Tibial artery (tissue), 4 donors: Measurements from ENCODE around the gene UPK2.
"Not testable (repeated sequence)": the region's sequence is repeated elsewhere in the genome, so short reads cannot be mapped to it uniquely, and the experiment has no call there.

ENCODE experiments used
- DNase-seq, 2 donors: peaks; one replicate each; pipeline ENCODE4 v3.0.0-alpha.2; 2019
- H3K27ac ChIP-seq, 2 donors: fragments of 200-600 bp; sonication (generic) in 1 of 2; 1 replicate in 1 of 2; 2 replicates in 1 of 2; pipeline ENCODE4 v1.5.1; 2018 to 2019; ENCODE audit warnings: mild to moderate bottlenecking in 1 of 2
- H3K27me3 ChIP-seq, 2 donors: fragments of 200-600 bp; sonication (generic) in 1 of 2; one replicate each; pipeline versions ENCODE4 v1.5.1 to v1.6.0; 2016 to 2019
- H3K36me3 ChIP-seq, 3 donors: fragments of 200-600 bp; sonication (generic) in 2 of 3; one replicate each; pipeline ENCODE4 v1.5.1; 2016 to 2019; ENCODE audit warnings: mild to moderate bottlenecking in 2 of 3
- H3K4me1 ChIP-seq, 4 donors: fragments of 200-600 bp; sonication (generic) in 2 of 4; 1 replicate in 3 of 4; 2 replicates in 1 of 4; pipeline ENCODE4 v1.5.1; 2016 to 2019
- H3K4me3 ChIP-seq, 2 donors: fragments of 200-600 bp; sonication (generic) in 1 of 2; 1 replicate in 1 of 2; 2 replicates in 1 of 2; pipeline ENCODE4 v1.5.1; 2018 to 2019; ENCODE audit warnings: mild to moderate bottlenecking in 2 of 2
- H3K9me3 ChIP-seq, 3 donors: fragments of 200-600 bp; sonication (generic) in 1 of 3; one replicate each; pipeline ENCODE4 v1.5.1; 2016 to 2019
- intact Hi-C: fragments of 100-400 bp; cut with DNase I; formaldehyde crosslinking; loops from one replicate; pipeline ENCODE4 v1.15.0; 2023; ENCODE audit warnings: low total_unique reads
- TF ChIP-seq, protein P1 (sequence below), 2 experiments: fragments of 200-600 bp in 1 of 2; fragments of 450-650 bp in 1 of 2; IDR thresholded peaks; one replicate each; pipeline ENCODE4 v1.5.1; 2017 to 2019; ENCODE audit warnings: antibody characterized with exemption in 2 of 2, mild to moderate bottlenecking in 1 of 2, moderate library complexity in 1 of 2

The UPK2 gene

DNA sequence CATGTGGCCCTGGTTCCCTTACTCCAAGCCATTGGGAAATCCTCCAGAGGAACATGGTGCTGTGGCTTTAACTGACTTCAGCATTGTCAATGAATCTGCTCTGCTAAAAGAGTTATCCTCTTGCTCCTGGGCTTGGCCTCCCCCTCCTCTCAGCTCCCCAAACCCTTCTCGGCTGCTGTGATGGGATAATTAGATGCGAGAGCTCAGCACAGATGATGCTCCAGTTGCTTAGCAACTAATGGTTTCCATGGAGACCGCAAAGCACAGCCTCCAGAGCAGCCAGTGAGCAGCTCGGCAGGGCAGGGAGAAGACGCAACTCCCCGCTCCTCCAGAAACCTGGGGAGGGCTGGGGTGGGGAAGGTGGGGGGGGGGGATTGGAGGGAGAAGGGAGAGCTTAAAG, 2.8 kb upstream of the UPK2 start:
- H3K9me3 ChIP-seq: no peaks in the 10 kb centered on the region
- no peaks in the 10 kb centered on the region for H3K36me3 ChIP-seq
- H3K4me3 ChIP-seq: no peak overlapping the region
- no peaks in the 10 kb centered on the region for H3K4me1 ChIP-seq
- intact Hi-C loops: no loop called here
- no peak overlapping the region for H3K27ac ChIP-seq
- peaks cover 0 to 17% of the 10 kb centered on the region in 2 donors for H3K27me3 ChIP-seq
- TF ChIP-seq, protein P1, sequence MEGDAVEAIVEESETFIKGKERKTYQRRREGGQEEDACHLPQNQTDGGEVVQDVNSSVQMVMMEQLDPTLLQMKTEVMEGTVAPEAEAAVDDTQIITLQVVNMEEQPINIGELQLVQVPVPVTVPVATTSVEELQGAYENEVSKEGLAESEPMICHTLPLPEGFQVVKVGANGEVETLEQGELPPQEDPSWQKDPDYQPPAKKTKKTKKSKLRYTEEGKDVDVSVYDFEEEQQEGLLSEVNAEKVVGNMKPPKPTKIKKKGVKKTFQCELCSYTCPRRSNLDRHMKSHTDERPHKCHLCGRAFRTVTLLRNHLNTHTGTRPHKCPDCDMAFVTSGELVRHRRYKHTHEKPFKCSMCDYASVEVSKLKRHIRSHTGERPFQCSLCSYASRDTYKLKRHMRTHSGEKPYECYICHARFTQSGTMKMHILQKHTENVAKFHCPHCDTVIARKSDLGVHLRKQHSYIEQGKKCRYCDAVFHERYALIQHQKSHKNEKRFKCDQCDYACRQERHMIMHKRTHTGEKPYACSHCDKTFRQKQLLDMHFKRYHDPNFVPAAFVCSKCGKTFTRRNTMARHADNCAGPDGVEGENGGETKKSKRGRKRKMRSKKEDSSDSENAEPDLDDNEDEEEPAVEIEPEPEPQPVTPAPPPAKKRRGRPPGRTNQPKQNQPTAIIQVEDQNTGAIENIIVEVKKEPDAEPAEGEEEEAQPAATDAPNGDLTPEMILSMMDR (IDR thresholded peaks at IDR 0.05): no peak
- DNase-seq: no peak

DNA sequence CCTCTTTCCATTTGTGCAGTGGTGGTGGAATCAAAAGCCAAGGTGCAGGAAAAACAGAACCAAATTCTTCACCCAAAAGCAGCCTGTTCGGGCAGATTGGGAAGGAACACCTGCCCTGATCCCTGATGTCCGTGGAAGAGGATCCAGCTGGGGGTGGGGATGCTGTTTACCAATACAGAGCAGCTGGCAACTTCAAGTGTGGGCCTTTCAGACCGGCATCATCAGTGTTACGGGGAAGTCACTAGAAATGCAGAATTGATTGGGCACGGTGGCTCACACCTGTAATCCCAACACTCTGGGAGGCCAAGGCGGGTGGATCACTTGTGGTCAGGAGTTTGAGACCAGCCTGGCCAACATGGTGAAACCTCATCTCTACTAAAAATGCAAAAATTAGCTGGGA, 2.1 kb upstream of the UPK2 start:
- intact Hi-C loops, H3K9me3 ChIP-seq, H3K4me3 ChIP-seq, H3K36me3 ChIP-seq, H3K4me1 ChIP-seq, DNase-seq, H3K27ac ChIP-seq: not testable (repeated sequence)
- H3K27me3 ChIP-seq: peaks cover 0 to 17% of the 10 kb centered on the region in 2 donors

DNA sequence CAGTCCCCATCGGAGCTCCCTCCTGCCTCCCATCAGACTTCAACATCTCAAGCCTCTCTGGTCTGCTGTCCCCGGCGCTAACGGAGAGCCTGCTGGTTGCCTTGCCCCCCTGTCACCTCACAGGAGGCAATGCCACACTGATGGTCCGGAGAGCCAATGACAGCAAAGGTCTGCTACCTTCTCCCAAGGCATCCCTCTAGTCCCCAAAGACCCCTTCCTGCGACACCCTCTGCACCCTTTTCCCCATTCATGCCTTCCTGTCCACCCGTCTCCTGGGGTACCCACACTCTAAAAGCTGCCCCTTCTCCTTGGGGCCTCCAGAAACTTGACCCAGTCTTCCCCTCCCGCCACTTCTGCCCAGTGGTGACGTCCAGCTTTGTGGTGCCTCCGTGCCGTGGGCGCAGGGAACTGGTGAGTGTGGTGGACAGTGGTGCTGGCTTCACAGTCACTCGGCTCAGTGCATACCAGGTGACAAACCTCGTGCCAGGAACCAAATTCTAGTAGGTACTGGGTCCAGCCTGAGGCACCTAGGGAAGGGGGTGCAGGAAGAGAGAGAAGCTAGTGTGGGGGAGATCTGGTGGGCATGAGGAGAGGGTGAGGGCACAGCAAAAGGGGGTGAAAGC, 860 bp downstream of the UPK2 start:
- intact Hi-C loops: loop anchor here (1.0 to 2.0 kb wide), 2 partner anchors 51 to 268 kb away; no protein-coding TSS in a partner anchor
- no peaks in the 10 kb centered on the region for H3K4me1 ChIP-seq
- TF ChIP-seq, protein P1 (IDR thresholded peaks at IDR 0.05): no peak
- H3K27me3 ChIP-seq: peaks cover 0 to 25% of the 10 kb centered on the region in 2 donors
- no peaks in the 10 kb centered on the region for H3K36me3 ChIP-seq
- H3K27ac ChIP-seq: no peak overlapping the region
- no peak overlapping the region for H3K4me3 ChIP-seq
- DNase-seq: no peak
- H3K9me3 ChIP-seq: no peaks in the 10 kb centered on the region

DNA sequence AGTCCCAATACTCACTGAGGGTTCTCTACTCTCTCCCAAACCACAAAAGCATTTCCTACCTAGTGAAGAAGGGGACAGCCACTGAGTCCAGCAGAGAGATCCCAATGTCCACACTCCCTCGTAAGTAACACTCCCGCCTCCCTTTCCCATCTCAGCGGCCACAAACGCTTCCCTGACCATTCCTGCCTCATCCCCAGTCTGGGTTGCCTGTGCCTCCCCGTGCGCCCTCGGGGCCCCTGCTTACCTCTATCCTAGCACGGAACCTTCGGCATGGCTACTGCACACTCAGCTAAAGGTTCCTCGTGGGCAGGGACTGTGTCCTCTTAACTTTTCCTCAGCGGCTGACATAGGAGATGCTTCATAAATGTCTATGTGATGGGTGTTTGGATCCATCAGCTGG, 1.5 kb downstream of the UPK2 start:
- Histone ChIP-seq H3K4me1 (no peaks in the 10 kb centered on the region), H3K4me3 (no peak overlapping the region), H3K27ac (no peak overlapping the region), H3K36me3 (no peaks in the 10 kb centered on the region), H3K9me3 (no peaks in the 10 kb centered on the region), H3K27me3 (peaks cover 0 to 25% of the 10 kb centered on the region in 2 donors)
- TF ChIP-seq, protein P1 (IDR thresholded peaks at IDR 0.05): no peak
- intact Hi-C loops: loop anchor here (2.0 kb wide), 1 partner anchor 269 kb away; no protein-coding TSS in a partner anchor
- no peak for DNase-seq

DNA sequence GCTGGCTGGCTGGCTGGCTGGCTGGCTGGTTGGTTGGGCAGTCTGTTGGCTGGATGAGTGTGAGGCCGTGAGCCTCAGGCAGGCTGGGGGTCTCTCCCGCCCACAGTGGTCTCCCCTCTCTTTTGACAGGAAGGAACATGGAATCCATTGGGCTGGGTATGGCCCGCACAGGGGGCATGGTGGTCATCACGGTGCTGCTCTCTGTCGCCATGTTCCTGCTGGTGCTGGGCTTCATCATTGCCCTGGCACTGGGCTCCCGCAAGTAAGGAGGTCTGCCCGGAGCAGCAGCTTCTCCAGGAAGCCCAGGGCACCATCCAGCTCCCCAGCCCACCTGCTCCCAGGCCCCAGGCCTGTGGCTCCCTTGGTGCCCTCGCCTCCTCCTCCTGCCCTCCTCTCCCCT, 1.9 kb downstream of the UPK2 start:
- H3K27ac ChIP-seq: no peak overlapping the region
- TF ChIP-seq, protein P1 (IDR thresholded peaks at IDR 0.05): no peak
- peaks cover 0 to 25% of the 10 kb centered on the region in 2 donors for H3K27me3 ChIP-seq
- H3K36me3 ChIP-seq: no peaks in the 10 kb centered on the region
- H3K4me3 ChIP-seq: no peak overlapping the region
- intact Hi-C loops: loop anchor here (2.0 kb wide), 1 partner anchor 269 kb away; no protein-coding TSS in a partner anchor
- DNase-seq: no peak
- no peaks in the 10 kb centered on the region for H3K4me1 ChIP-seq
- H3K9me3 ChIP-seq: no peaks in the 10 kb centered on the region

DNA sequence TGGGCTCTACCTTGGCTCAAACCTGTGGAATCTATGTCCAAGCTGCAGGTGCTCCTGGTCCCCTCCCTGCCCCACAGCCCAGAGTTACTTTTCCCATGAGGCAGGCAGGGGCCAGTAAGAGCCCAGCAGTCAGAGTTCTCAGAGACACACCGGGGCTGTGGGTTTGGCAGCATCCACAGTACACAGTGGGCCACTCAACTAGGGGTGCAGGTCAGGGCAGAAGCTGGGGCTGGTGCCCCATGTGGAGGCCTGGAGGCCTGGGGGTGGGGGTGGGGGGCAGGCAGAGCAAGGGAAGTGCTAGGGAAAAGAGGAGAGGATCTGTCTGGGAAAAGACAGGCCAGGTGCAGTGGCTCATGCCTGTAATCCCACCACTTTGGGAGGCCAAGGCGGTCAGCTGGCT, 2.5 kb downstream of the UPK2 start:
- DNase-seq: no peak
- intact Hi-C loops: no loop called here

More for the DNA sequence above, 2.5 kb downstream of the UPK2 start:
- H3K27ac ChIP-seq: no peak overlapping the region
- no peak overlapping the region for H3K4me3 ChIP-seq
- H3K27me3 ChIP-seq: peaks cover 0 to 22% of the 10 kb centered on the region in 2 donors
- H3K36me3 ChIP-seq: no peaks in the 10 kb centered on the region
- no peaks in the 10 kb centered on the region for H3K9me3 ChIP-seq
- H3K4me1 ChIP-seq: no peaks in the 10 kb centered on the region
- TF ChIP-seq, protein P1 (IDR thresholded peaks at IDR 0.05): no peak
